Adrenal gland (tissue), 5 donors: ENCODE measurements around the gene VIT.
"Not testable (repeated sequence)": the region's sequence is repeated elsewhere in the genome, so short reads cannot be mapped to it uniquely, and the experiment has no call there.

Source experiments
- CTCF ChIP-seq, 6 experiments: fragments of 450-650 bp in 4 of 6; fragments of 200-600 bp in 2 of 6; sonication (generic) in 1 of 6; IDR thresholded peaks; 1 replicate in 5 of 6; 2 replicates in 1 of 6; pipeline versions ENCODE4 v1.5.1 to v1.8.0; 2016 to 2021; ENCODE audit warnings: antibody characterized with exemption in 6 of 6, mild to moderate bottlenecking in 2 of 6, moderate library complexity in 1 of 6
- POLR2A ChIP-seq, 2 donors: fragments of 450-650 bp; IDR thresholded peaks; one replicate each; pipeline ENCODE4 v1.6.1; 2017; ENCODE audit warnings: antibody characterized with exemption in 2 of 2, mild to moderate bottlenecking in 2 of 2, moderate library complexity in 1 of 2
- donor health status: DM: no; HTN: no; CAD: no.

GRCh38 chr2:36689013-36689412, 7.5 kb upstream of the VIT start:
- TF ChIP-seq CTCF, POLR2A (IDR thresholded peaks at IDR 0.05): not testable (repeated sequence)
